Measurements from ENCODE around the gene KCNH6. TPM values are rescaled to one million over a fixed set of nuclear protein-coding genes. Genes with fewer than 3 reads are reported as not detected.

Gene KCNH6
- total RNA-seq (2022; extraction: Qiagen RNA extraction), result not detected in 5 replicates

GRCh38 chr17:63523253-63523855 is at the start of gene KCNH6:
Gene KCNH6 (plus strand): TSS chr17:63523358. CDS start chr17:63523414, 56 bp downstream.

GRCh38 chr17:63476854-63477479 is 46.2 kb upstream of the KCNH6 start, which contains the start of gene ACE:
Gene ACE (plus strand): TSS chr17:63477061. CDS start chr17:63477095, 34 bp downstream.

GRCh38 chr17:63549946-63550816 is 27.0 kb downstream of the KCNH6 start, which contains the start of gene DCAF7:
Gene DCAF7 (plus strand): TSS chr17:63550477. CDS start chr17:63550678, 201 bp downstream.

Other genes starting within 250 kb of the KCNH6 start
- gene CYB561, start 77.1 kb upstream of the KCNH6 start, total RNA-seq (2022; extraction: Qiagen RNA extraction), result 32.0 to 35.5 TPM (median 32.7 TPM) in 5 replicates
- gene ACE, start 46.3 kb upstream of the KCNH6 start, total RNA-seq (2022; extraction: Qiagen RNA extraction), result 1.6 to 3.1 TPM (median 2.4 TPM) in 5 replicates
- 50.0 to 63.4 TPM (median 57.5 TPM) in 5 replicates for gene DCAF7, start 27.1 kb downstream of the KCNH6 start, total RNA-seq (2022; extraction: Qiagen RNA extraction)
- gene TACO1, start 77.5 kb downstream of the KCNH6 start, total RNA-seq (2022; extraction: Qiagen RNA extraction), result 48.5 to 56.3 TPM (median 54.6 TPM) in 5 replicates
- gene MAP3K3, start 99.1 kb downstream of the KCNH6 start, total RNA-seq (2022; extraction: Qiagen RNA extraction), result 13.2 to 19.5 TPM (median 17.5 TPM) in 5 replicates
- 8.6 to 13.1 TPM (median 11.4 TPM) in 5 replicates for gene LIMD2, start 176.8 kb downstream of the KCNH6 start, total RNA-seq (2022; extraction: Qiagen RNA extraction)
- 24.4 to 28.1 TPM (median 26.4 TPM) in 5 replicates for gene STRADA, start 218.4 kb downstream of the KCNH6 start, total RNA-seq (2022; extraction: Qiagen RNA extraction)

Data from A549 treated with Hydrocortisone at 1 μM for 4 hours (cell line).